ENCODE measurements around the gene TLR6. TPM values are rescaled to one million over a fixed set of nuclear protein-coding genes. Genes with fewer than 3 reads are reported as not detected.

Gene TLR6
- total RNA-seq, 1 donor from 2014 or later, result 0.29 TPM

DNA sequence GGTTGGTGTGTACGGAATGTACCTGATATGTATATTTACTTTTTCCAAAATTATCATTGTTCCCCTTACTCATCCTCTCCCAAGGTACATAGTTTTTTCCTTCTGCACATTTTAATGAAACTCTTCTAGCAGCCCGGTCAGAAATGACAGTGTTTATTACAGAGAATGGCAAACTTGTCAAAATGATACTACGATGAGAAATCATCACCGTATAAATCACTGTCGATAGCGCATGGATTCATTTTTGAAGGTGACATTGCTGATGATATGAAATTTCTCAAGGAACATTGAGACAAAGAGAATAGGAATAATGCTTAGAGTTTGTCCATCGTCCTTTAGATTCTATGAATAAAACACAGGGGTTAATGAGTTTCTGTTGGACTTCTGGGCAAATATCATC lies 41.6 kb upstream of the TLR6 start:
- H3K4me3 ChIP-seq (ENCODE audit: low read depth, low read length), result no peak overlapping the region
- TF ChIP-seq CTCF (conservative IDR thresholded peaks at IDR 0.05; ENCODE audit: low read depth, low read length), result no peak
- DNase-seq (ENCODE audit: low read depth), result no peak

- TF ChIP-seq CTCF (conservative IDR thresholded peaks at IDR 0.05; ENCODE audit: low read depth, low read length), result no peak
- no peak for DNase-seq (ENCODE audit: low read depth)
- no peak overlapping the region for H3K4me3 ChIP-seq (ENCODE audit: low read depth, low read length)
Measured at GRCh38 chr4:38896940-38897339, 40.3 kb upstream of the TLR6 start.

DNA sequence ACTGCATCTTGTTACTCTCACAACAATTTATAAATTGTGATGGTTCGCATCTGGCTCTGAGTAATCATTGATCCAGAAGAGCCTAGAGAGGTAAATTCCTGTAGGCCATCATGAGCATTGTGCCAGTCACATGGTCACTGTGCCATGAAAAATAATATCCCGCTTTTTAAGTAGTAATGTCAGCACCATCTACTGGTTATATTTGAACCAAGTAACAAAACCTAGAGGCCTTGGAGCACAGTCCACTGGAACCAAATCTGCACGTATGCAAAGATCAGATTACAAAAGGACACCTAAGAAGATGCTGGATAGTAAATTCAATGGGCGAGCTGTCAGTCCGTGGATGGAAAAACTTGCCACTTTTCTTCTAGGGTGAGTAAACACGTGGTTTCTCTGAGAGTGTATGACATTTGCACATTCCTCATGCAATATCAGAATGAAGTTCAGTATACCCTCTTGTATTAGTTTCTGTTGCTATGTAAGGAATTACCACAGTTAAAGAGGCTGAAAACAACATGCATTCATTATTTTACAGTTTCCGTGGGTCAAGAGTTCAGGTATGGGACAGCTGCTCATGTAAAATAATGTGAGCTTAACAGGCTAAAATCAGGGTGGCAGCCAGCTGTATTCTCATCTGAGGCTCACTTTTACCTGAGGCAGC lies 37.8 kb upstream of the TLR6 start:
- no peak for DNase-seq (ENCODE audit: low read depth)
- TF ChIP-seq CTCF (conservative IDR thresholded peaks at IDR 0.05; ENCODE audit: low read depth, low read length), result peak; percentile 17
- H3K4me3 ChIP-seq (ENCODE audit: low read depth, low read length), result no peak overlapping the region

- H3K4me3 ChIP-seq (ENCODE audit: low read depth, low read length), result no peak overlapping the region
- no peak for TF ChIP-seq CTCF (conservative IDR thresholded peaks at IDR 0.05; ENCODE audit: low read depth, low read length)
- DNase-seq (ENCODE audit: low read depth), result no peak
Measured at GRCh38 chr4:38891051-38891983, 34.7 kb upstream of the TLR6 start.

DNA sequence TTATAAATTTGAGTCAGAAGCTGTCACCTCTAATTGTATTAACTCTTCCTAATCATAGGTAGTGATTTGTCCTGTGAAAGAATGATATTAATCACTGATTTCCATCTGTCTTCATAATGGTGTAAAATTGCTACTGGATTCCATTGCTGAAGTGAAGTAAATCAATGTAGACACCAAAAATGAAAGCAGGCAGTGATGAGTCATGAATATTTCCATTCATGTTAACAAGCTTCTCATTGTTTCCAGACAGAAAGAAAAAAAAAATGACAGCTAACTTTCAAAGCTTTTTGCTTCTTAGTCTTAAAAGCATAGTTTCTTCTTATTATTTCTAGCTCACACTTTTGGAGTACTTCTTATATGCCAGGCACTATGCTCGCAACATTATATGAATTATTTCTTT lies 32.5 kb upstream of the TLR6 start:
- no peak for TF ChIP-seq CTCF (conservative IDR thresholded peaks at IDR 0.05; ENCODE audit: low read depth, low read length)
- no peak overlapping the region for H3K4me3 ChIP-seq (ENCODE audit: low read depth, low read length)
- DNase-seq (ENCODE audit: low read depth), result no peak

- TF ChIP-seq CTCF (conservative IDR thresholded peaks at IDR 0.05; ENCODE audit: low read depth, low read length), result no peak
- H3K4me3 ChIP-seq (ENCODE audit: low read depth, low read length), result no peak overlapping the region
- DNase-seq (ENCODE audit: low read depth), result no peak
Measured at GRCh38 chr4:38884254-38884653, 27.6 kb upstream of the TLR6 start.
